ENCODE data around the gene FOXP1.
"Not testable (repeated sequence)": the region's sequence is repeated elsewhere in the genome, so short reads cannot be mapped to it uniquely, and the experiment has no call there.

FOXP1 gene

DNA sequence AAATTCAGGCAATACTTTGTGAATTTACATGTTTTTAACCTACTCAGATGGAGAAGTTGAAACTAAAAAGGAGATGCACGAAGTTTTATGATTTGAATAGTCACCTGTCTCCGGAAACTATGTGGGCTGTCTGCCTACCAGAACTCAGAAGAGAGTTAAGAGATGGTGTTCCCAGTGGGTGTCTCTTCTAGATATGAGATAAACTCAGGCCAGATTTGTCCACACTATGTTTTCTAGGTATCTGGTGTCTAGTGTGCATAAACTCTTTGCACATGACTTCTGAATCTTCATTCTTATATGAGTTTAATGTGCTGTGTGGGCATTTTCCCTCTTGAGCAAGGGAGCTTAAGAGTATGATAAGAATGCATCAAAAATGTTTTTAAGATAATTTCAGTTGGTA, 222.8 kb downstream of the FOXP1 start:
- no peak for DNase-seq

DNA sequence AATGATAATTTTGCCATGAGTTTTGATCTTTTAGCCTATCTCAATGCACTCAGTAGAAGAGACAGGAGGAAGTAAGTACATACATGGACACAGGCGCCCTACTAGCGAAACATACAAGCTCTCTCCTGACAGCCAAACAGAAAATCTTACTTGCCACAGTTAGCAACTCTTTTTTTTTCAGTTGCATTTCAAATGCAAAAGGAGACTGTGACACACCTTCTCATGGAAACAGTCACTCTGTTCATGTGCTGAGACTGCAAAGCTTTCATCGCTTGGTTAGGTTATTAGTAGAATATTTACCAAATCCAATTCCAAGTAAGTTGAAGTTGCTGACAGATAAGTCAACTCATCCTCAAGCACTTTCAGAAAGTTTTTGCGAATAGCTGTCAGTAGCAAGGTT, 223.3 kb downstream of the FOXP1 start:
- no peak for DNase-seq

DNA sequence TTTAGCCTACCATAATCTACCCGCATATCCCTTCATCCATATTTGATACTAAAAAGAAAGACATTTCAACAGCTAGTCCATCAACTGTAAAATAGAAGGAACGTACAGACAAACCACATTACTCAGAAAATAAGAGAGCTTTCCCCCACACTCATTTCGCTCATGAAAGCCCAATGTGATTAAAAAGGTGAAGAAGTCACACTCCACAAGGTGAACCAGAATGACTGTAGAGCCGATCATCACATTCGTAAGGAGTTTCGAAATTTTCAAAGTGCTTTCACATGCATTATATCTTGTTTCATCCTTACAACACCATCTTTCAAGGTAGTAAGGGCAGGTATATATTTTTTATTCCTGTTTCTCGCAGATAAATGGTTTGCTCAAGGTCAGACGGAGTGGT, 225.3 kb downstream of the FOXP1 start:
- DNase-seq = no peak

DNA sequence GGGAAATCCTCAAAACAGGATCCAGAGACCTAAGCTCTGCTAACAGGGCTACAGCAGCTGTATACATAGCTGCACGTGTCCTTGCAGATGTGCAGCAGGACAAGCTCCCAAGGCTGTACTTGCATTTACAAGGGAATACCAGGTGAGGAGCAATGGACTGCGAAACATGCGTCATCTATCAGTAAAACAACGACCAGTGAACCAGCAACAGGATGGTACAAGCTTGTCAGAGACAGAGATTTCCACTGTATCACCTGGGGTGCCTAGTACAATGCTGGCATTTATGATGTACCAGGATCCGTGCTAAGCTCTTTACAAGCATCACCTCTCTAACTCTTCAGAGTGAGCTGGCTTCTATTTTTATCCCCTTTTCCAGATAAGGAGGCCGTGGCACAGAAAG, 227.3 kb downstream of the FOXP1 start:
- no peak for DNase-seq

DNA sequence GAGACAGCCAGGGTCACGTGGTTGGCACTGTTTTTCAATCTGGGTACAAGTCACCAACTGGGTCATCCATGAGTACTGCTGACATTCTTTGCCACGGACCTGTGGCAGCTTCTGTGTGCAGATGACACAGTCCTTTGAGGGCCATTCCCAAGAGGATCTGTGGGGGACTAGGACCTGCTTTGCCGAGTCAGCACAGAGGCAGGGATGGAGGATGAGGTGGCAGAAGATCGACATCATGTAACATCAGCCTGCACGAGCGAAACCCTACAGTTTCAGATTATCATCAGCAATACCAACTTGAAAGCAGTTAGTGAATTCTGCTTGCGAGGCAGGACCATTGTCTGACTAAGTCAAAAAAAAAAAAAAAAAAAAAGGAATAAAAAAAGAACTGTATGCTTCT, 227.7 kb downstream of the FOXP1 start:
- DNase-seq = no peak

DNA sequence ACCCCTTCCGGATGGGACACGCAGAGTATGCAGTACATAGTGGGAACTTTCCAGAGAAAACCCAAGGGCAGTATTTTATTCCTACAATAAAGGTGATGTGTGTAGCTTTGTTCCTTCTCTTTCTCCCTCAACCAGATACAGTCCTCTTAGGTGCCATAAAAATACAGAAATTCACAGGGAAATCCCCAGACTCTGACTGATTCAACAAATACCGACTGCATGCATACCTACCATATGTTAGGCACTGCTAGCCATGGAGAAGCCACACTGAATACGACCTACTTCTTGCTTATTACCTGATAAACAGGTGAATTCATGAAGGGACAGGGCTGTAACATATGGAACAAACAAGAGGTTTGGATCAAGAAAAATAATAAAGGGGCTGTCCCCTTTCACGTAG, 228.5 kb downstream of the FOXP1 start:
- no peak for DNase-seq

DNA sequence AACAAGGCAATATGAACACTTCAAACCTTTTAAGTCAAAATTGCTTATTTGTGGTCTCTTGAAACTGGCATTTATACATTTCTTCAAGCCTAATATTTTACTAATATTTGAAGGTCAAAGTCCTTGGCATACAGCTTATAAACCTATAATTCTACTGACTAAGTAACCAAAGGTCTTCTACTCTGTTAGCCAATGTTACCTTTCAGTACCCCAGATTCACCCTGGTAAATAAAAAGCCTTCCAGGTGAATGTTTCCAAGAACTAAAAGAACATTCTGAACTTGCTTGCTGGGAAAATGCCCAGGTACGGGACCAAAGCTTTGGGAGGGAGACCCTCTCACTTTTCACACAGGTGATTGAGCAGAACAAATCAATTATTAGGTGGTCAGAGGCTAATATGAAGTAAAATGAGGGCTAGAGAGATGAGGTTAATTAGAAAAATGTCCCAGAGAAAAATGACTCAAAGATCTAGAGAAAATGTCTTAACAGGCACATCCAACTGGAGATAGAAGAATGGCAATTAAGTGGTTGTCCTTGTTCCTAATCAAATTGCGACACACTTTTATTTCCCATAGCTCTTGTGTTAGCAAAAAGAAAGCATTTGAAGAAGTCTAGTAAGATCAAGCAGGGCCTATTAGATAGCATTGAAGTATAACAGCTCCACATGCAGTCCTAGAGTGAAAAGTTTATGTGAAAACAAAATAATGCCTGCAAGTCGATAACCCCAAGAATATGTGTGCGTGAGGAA, 232.0 kb downstream of the FOXP1 start:
- DNase-seq = no peak

DNA sequence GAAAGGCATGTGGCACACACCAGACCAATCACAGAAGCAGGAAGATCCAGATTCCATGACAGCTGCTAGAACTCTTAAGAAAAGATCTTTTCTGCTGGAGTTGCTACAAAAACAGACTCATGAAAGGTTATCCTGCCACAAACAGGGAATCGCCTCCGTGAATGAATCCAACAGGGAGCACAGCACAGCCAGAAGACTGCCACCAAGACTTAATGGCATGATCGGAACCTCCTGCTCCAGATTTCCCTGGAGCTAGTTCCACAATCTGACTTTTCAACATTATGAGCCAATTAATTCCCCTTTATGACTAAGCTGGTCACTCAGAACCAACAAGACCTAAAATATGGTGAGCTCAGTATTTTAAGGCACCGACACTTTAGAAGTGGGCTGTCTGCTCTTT, 232.5 kb downstream of the FOXP1 start:
- no peak for DNase-seq

DNA sequence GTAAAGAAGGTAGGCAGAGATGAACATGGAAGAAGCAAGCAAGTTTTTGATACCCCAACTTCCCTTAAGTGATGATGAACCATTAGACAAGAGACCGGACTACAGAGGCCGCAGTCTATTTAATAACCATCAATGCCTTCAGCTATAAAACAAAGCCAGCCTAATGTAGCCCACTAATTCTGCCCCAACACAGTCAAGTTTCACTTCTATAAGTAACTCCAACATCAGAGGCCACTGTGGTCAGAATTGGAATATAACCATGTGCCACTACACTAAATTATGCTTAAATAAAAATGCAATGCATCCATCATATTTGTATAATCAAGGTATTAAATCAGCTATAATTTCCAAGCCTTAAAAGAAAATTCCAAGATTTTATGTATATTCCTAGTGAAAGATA, 234.7 kb downstream of the FOXP1 start:
- no peak for DNase-seq

DNA sequence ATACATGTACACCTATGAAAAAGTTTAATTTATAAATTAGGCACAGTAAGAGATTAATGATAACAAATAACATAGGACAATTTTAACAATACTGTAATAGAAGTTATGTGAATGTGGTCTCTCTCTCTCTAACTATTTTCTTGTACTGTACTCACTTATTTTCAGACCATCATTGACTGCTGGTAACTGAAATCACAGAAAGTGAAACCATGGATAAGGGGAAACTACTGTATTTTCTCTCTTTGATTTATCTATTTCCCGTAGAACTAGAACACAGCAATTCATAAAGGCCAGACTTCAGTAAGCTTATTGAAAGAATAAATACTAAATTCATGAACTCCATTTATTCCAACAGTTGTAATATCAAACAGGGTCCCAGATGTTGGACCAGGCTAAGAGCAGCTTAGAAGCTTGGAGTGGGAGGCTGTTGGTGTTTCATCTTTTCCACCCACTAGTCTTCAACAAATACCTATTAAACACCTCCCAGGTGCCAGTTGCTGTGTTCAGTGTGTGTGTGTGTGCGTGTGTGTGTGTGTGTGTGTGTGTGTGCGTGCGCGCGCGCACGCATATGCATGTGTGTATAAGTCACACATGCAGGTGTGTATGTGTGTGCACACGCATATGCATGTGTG, 235.4 kb downstream of the FOXP1 start:
- no peak for DNase-seq

DNA sequence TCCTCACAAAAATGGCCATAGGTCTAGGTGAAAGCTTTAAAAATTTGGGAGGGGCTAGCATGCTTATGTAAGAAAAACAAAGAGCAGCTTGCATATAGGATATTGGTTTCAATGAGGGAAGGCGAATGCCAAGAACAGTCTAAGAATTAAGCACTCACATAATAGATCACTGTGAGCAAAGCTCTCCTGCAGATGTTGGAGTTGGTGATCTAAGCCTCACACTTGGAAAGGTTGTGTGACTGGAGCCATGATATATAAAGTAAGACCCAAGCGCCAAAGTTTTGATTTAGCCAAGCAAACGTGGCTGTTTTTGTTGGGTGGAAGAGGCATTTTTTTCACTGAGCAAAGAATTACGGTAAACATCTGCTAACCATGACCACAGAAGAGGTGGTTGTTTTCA, 237.5 kb downstream of the FOXP1 start:
- DNase-seq = no peak

DNA sequence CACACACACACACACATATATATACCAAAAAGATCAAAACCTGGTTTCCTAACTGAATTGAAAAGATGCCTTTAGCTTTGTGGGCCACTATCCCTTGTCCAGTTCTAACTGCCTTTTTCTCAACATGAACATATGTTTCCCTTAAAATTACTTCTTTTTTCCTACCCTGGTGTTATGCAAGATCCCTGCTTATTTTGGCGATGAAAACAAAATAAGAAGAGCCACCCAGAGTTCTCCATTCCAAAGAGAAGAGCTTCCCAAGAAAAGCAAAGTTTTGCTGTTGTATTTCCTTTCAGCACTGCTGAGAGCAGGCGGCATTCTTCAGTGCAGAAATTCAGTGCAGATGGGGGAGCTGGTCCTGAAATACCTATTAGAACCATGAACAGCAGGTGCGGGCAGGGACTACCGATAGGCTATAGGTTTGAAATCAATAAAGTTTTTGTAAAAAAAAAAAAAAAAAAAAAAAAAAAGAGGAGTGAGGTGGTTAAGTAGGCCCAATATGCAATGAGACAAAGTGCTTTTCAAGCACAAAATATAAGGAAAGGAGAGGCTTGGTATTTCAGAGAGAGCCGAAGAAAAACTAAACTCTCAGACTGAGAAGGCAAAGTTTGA, 238.0 kb downstream of the FOXP1 start:
- no peak for DNase-seq

DNA sequence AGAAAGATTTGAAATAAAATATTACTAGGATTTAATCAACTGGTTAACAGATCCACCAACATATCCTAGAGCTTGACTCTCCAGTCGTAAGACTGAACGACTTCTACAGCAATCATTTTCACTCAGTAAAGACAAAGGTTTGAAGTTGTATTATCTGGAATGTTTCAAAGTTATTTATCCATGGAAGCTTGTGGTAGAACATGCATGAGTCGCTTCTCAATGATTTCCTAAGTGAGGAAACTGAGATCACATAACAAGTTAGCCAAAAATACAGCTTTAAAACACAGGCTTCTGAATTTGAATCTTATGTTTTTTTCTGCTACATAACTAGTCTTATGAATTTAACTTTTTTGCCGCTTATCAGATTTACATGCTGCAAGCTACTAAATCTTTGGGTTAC, 241.8 kb downstream of the FOXP1 start:
- no peak for DNase-seq

DNA sequence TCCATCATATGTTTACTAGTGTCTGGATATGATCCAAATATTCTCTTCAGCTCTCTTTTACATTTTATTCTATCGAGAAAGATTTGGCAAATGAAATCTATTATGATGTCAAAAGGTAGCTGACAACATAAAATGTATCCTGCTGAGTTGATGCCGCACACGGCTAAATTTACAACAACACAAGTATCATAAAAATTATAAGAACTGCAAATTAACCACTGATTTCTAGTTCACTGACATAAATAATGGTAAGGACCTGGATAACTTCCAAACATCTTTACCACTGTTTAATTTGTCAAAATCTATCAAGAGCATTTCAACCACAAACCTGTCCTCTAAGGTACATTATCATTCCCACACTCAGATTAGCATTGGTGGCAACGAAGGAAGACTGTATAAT, 244.5 kb downstream of the FOXP1 start:
- DNase-seq = no peak

DNA sequence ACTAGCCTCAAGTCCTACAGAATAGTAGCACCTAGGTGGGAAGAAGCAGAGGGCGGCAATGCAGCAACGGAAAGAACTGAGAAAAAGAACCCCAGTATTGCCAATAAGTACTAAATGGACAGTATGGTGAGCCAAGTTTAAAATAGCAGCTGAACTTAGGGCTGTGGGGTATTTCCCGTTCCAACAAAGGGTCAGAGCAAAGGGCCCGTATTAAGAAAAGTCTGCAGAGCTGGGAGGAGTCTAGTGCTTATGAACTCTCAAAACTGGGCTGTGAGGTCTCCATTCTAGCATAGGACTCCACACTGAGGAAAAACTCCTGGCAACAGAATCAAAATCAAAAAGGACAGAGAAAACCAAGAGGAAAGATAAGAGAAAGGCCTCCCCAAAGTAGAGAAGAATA, 250.7 kb downstream of the FOXP1 start:
- no peak for DNase-seq

DNA sequence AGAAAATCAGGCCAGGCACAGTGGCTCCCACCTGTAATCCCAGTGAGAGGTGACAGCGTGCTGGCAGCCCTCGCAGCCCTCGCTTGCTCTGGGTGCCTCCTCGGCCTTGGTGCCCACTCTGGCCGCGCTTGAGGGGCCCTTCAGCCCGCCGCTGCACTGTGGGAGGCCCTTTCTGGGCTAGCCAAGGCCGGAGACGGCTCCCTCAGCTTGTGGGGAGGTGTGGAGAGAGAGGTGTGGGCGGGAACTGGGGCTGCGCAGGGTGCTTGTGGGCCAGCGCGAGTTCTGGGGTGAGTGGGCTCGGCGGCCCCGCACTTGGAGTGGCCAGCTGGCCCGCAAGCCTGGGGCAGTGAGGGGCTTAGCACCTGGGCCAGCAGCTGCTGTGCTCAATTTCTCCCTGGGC, 252.6 kb downstream of the FOXP1 start:
- DNase-seq = no peak

DNA sequence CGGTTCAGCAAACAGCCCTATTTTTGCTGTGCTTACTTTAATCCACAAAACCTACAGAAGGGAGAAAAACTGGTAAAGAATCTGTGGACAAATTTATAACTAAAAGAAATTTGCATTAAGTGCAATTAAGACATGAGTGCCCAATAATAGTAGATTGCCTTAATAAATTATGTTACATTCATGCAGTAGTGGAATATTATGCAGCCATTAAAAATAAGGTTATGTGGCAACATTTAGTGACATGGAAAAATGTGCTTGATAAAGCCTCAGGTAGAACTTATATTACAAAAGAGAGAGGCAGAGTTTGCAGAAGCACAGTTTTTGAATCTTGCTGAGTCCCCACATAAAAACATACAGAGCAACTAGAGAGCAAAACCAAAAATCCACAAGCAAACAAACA, 253.0 kb downstream of the FOXP1 start:
- DNase-seq = no peak

DNA sequence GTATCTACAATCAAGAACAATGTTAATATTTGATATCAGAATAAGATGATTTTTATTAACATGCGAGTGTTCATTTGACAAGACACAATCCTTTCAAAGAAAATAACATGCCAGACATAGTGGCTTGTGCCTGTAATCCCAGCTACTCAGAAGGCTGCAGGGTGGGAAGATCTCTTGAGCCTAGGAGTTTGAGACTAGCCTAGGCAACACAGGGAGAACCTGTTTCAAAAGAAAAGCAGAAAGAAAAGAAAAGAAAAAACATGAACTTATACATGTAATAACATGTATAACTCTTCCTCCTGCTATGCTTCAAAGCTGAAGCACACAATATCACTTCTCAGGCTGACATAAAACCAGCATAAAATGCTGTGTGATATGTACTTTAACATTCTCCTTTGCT, 253.7 kb downstream of the FOXP1 start:
- DNase-seq = no peak

DNA sequence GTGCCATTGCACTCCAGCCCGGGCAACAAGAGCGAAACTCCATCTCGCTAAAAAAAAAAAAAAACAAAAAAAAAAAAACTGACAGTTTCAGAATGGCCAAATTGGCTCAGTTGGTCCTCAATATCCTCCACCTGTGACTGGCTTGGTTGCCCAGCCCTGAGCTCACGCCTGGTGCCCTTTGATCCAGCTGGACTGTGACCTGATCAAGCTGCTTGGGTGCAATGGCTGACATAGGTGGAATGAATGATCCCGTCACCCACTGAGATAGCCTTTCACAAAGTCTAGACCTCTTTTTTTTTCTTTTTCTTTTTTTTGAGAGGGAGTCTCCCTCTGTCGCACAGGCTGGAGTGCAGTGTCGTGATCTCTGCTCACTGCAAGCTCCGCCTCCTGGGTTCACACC, 254.6 kb downstream of the FOXP1 start:
- no peak for DNase-seq

DNA sequence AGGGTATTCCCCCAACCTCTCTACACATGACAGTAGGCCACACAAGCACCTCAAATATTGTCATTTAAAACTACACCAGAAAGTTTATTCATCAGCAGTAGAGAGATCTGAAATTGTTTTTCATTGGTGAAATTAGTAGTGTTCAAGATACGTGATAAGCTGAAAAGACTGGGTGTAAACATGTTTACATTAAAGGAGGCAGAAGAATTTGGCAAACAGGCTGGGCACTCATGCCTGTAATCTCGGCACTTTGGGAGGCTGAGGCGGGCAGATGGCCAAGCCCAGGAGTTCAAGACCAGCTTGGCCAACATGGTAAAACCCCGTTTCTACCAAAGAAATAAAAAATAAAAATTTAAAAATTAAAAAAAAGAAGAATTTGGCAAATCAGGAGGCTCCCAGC, 255.6 kb downstream of the FOXP1 start:
- no peak for DNase-seq

DNA sequence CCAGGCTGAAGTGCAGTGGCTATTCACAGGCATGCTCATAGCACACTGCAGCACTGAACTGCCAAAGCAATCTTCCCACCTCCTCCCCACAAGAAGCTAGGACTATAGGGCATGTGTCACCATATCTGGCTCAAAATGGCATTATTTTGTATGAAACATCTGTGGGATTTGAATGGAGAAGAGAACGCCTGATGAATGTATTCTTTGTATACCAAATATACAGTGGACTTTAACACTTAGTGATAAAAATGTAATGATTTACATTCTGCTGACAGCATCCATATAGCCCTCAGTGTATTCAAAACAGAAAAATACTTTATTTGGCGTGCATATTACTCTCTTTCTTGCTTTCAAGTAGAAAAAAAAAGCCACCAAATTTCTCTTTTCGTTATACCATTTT, 257.8 kb downstream of the FOXP1 start:
- no peak for DNase-seq

DNA sequence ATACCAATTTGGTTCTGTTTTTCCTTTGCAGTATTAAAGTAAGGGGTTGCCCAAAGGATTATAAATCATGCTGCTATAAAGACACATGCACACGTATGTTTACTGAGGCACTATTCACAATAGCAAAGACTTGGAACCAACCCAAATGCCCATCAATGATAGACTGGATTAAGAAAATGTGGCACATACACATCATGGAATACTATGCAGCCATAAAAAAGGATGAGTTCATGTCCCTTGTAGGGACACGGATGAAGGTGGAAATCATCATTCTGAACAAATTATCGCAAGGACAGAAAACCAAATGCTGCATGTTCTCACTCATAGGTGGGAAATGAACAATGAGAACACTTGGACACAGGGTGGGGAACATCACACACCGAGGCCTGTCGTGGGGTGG, 259.3 kb downstream of the FOXP1 start:
- not testable (repeated sequence) for DNase-seq

DNA sequence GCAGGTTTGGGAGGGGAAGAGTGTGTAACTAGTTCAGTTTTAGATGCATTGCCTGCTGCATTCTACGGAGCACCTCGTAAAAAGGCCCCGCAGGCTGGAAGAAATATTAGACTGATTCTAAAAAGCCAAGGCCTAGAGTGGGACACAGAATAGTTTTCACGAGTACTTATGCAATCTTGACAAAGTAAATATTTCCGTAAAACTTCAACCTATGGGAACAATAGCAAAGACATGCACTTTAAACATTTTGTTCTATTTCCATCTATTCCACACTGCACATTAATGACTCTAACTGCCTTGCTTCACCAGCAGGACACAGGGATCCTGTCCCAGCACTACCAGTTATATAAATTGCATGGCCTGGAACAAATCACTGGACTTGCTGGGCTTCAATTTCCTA, 260.0 kb downstream of the FOXP1 start:
- DNase-seq = no peak

DNA sequence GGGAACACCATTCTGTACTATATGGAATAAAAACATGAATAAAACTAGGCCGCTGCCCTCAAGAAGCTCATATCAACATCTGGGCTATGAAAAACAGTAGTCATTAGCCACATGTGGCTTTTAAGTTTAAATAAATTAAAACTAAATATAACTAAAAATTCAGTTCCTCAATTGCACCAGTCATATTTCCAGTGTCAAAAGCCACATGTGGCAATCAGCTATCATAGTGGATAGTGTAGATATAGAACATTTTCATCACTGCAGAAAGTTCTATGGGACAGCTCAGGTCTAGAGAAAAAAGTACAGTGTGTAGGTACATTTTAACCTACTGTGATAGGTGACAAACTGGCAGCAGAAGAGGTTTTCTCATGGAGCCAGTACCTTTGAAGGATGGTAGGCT, 261.4 kb downstream of the FOXP1 start:
- DNase-seq = no peak

DNA sequence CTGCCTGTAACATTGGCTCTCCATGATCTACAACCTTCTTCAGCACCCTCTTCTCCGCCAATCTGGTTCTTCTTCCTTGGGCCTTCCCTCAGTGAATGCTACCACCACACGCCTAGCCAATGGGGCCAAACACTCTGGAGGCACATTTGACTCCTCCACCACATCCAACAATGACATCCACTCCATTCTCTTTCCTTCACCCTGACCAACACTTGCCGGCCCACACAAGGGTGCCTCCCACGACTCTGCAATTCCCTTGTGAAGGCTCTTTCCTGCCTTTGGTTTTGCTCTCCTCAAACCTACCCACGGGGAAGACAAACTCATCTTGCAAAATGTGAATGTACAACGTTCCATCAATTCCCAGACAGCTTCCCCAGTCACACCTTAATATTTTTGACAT, 263.8 kb downstream of the FOXP1 start:
- no peak for DNase-seq

Data from NCI-H526 treated with DMSO at 0.1 percent for 48 hours (cell line).